ENCODE data around the gene CAPN5.

The CAPN5 gene

DNA sequence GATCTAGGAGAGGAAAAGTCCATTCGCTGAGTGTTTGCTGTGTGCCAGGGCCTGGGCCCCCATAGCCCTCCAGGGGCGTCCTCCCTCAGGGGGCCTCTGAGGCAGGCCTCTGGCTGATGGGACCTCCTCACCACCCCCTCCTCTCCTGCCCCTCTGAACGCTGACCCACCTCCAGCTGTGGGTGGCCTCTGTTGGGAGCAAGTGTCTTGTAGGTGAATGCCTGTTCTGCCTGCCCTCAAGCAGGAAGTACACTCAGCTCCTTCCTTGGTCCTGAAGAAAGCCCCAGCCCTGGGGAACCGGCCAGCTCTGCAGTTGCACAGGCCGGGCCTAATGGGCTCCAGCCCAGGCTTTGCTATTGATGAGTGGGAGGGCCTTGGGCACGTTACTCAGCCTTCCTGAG, 64.8 kb downstream of the CAPN5 start:
- Mint-ChIP-seq H3K4me1 (peaks cover 6% of the 10 kb centered on the region), H3K36me3 (ENCODE audit: insufficient read depth) (no peaks in the 10 kb centered on the region), H3K27me3 (no peaks in the 10 kb centered on the region), H3K27ac (ENCODE audit: low read depth) (peak overlapping the region; percentile 67), H3K4me3 (no peak overlapping the region), H3K9me3 (no peaks in the 10 kb centered on the region)
- DNase-seq (ENCODE audit: low spot score in 2 of 2) (no peak), ATAC-seq (replicated peaks; ENCODE audit: extremely low read depth, poor library complexity, severe bottlenecking) (no peak)

DNA sequence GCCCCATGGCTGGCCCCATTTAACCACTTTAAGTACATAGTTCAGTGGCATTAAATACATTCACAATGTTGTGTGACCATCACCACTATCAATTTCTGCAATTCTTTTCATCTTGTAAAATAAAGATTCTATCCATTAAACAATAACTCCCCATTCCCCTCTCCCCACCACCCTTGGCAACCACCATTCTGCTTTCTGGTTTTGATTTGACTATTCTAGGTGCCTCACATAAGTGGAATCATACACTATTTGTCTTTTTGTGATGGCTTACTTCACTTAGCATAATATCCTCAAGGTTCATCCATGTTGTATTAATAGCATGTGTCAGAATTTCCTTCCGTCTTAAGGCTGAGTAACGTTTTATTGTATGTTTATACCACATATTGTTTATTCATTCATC, 68.3 kb downstream of the CAPN5 start:
- Mint-ChIP-seq H3K4me3 (no peak overlapping the region), H3K36me3 (ENCODE audit: insufficient read depth) (no peaks in the 10 kb centered on the region), H3K27ac (ENCODE audit: low read depth) (no peak overlapping the region), H3K9me3 (no peaks in the 10 kb centered on the region), H3K4me1 (no peaks in the 10 kb centered on the region), H3K27me3 (no peaks in the 10 kb centered on the region)
- no peak for ATAC-seq (replicated peaks; ENCODE audit: extremely low read depth, poor library complexity, severe bottlenecking)
- no peak for DNase-seq (ENCODE audit: low spot score in 2 of 2)

DNA sequence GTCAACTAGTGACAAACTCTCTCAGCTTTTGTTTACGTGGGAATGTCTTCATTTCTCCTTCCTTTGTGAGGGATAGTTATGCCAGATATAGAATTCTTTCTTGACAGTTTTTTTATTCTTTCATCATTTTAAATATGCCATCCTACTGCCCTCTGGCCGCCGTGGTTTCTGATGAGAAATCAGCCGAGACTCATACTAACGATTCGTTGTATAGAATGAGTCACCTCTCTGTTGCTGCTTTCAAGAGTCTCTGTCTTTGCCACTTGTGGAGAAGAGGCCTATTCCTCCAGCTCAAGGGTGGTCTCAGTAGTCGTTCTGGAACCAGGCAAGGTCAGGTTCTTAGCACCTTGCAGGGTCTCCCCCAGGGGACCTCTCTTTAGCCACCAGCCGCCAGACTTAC, 69.3 kb downstream of the CAPN5 start:
- Mint-ChIP-seq H3K36me3 (ENCODE audit: insufficient read depth) (no peaks in the 10 kb centered on the region), H3K9me3 (no peaks in the 10 kb centered on the region), H3K27me3 (no peaks in the 10 kb centered on the region), H3K4me3 (no peak overlapping the region), H3K4me1 (no peaks in the 10 kb centered on the region), H3K27ac (ENCODE audit: low read depth) (no peak overlapping the region)
- ATAC-seq (replicated peaks; ENCODE audit: extremely low read depth, poor library complexity, severe bottlenecking) (no peak), DNase-seq (ENCODE audit: low spot score in 2 of 2) (no peak)

DNA sequence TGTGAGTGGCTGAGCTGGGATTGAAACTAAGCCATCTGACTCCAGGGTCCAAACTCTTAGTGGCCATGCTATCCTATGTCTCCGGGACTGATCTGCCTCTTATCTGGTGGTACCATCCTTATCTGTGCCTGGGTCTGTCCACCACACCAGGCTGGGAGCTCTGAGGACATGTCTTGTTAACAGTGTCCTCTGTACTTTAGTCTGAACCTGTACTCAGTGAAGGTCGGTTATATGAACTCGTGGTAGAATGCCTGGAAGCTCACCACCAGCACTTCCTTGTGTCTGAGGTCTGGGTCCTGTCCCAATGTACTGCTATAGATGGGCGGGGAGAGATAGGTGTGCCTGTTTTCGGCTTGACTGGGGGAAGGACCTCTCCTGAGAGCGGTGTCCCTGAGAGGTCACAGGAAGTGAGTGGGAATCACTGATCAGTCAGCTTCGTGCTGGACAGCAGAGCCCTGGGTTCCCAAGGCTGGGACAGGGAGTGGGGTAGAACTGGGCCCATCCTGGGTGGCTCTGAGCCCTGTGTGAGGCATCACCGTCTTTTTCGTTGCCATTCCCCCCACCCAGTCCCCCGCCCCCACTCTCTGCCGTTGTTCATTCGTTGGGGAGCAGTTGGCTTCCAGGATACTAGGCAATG, 70.1 kb downstream of the CAPN5 start:
- Mint-ChIP-seq H3K4me3 (no peak overlapping the region), H3K9me3 (no peaks in the 10 kb centered on the region), H3K36me3 (ENCODE audit: insufficient read depth) (no peaks in the 10 kb centered on the region), H3K4me1 (peaks cover 5% of the 10 kb centered on the region), H3K27me3 (no peaks in the 10 kb centered on the region), H3K27ac (ENCODE audit: low read depth) (no peak overlapping the region)
- ATAC-seq (replicated peaks; ENCODE audit: extremely low read depth, poor library complexity, severe bottlenecking) = no peak
- no peak for DNase-seq (ENCODE audit: low spot score in 2 of 2)

DNA sequence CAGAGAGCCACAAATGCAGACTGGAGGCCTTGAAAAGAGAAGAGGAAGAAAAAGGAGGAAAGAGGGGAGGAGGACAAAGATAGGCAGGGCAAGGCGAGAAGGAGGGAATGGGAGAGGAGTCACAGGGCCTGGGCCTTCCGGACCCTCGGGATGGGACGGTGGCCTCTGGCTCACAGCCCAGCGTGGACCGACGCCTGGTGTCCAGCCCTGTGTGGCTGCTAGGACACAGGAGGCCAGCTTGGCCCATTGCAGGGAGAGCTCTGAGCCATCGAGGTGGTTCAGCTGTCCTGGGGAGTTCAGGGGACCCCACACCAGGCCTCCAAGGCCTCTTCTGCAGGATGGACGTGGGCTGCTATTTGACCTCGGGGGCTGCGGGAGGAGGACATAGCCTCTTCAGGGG, 70.7 kb downstream of the CAPN5 start:
- ATAC-seq (replicated peaks; ENCODE audit: extremely low read depth, poor library complexity, severe bottlenecking) (no peak), DNase-seq (ENCODE audit: low spot score in 2 of 2) (no peak)
- H3K36me3 Mint-ChIP-seq (ENCODE audit: insufficient read depth) = no peaks in the 10 kb centered on the region
- peaks cover 10% of the 10 kb centered on the region for H3K4me1 Mint-ChIP-seq
- no peaks in the 10 kb centered on the region for H3K27me3 Mint-ChIP-seq
- H3K4me3 Mint-ChIP-seq = no peak overlapping the region
- H3K9me3 Mint-ChIP-seq = no peaks in the 10 kb centered on the region
- no peak overlapping the region for H3K27ac Mint-ChIP-seq (ENCODE audit: low read depth)

DNA sequence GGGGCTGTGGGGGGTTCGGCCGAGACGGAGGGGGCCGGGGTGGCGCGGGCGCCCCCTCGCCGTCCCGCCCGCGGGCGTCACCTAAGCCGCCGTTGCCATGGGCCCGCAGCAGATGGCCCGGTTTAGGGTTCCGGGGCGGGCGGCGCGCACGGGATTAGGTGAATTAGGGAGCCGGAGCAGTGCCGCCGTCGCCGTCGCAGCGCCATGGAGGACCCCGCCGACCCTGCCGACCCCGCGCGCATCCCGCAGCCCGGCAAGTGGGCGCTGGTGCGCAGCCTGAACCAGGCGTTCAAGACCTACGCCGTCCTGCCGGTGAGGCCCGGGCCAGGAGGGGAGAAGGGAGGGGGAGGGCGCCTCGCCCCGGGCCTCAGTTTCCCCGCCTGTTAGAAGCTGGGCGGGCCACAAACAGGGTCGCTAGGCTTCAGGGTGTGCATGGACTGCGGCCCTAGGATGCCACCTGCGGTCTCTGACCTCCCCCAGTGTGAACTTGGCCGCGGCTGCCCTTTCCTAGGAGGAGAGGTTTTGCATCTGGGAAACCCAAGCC, 71.4 kb downstream of the CAPN5 start:
- Mint-ChIP-seq H3K27ac (ENCODE audit: low read depth) (no peak overlapping the region), H3K4me1 (peaks cover 18% of the 10 kb centered on the region), H3K27me3 (no peaks in the 10 kb centered on the region), H3K36me3 (ENCODE audit: insufficient read depth) (no peaks in the 10 kb centered on the region), H3K4me3 (no peak overlapping the region), H3K9me3 (no peaks in the 10 kb centered on the region)
- ATAC-seq (replicated peaks; ENCODE audit: extremely low read depth, poor library complexity, severe bottlenecking) (no peak), DNase-seq (ENCODE audit: low spot score in 2 of 2) (no peak)

DNA sequence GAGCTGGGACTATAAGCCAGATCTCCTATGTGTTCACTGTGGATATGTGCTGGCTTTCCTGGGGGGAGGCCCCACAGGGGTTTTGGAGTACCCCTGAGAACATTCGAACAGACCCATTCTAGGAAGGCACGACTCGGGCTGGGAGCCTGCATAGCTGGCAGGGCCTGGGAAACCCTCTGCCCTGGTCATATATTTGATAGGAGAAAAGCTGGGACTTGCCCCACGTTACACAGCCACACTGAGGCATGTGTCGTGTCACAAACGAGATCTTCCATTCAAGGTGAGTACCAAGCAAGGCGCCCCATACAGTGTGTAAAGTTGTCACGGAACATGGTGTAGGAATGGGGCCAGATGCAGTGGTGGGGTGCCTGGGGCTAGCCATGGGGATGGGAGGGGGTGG, 72.4 kb downstream of the CAPN5 start:
- Mint-ChIP-seq H3K4me1 (peaks cover 24% of the 10 kb centered on the region), H3K4me3 (no peak overlapping the region), H3K27ac (ENCODE audit: low read depth) (peak overlapping the region; percentile 41), H3K36me3 (ENCODE audit: insufficient read depth) (no peaks in the 10 kb centered on the region), H3K27me3 (no peaks in the 10 kb centered on the region), H3K9me3 (no peaks in the 10 kb centered on the region)
- ATAC-seq (replicated peaks; ENCODE audit: extremely low read depth, poor library complexity, severe bottlenecking) = no peak
- DNase-seq (ENCODE audit: low spot score in 2 of 2) = no peak

DNA sequence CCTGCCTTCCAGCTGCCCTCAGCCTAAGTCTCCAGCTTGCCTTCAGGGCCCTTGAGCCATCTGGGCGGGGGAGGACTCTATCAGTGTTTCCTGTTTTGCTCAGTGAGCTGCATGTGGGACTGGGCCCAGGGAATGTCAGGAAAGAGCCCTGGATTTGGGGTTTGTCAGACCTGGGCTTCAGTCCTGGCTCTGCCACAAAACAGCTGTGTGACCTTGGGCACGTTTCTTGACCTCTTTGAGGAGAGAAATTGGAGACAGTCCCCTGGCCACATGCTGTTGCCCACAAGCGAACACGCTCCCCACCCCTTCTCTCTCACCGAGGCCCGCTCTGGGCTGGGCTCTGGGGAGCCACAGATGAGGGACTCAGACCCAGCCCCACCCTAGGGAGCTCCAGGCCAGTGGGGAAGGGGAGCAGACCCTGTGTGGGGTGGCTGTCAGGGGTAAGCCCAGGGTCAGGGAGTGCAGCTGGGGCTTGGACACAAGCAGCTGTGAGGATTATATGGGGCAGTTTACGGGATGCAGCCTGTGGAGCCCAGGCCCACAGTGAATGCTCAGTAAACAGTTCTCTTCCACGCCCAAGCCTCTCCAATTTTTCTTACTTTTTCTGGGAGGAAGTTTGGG, 73.6 kb downstream of the CAPN5 start:
- no peak for DNase-seq (ENCODE audit: low spot score in 2 of 2)
- Mint-ChIP-seq H3K4me1 (peaks cover 24% of the 10 kb centered on the region), H3K27ac (ENCODE audit: low read depth) (no peak overlapping the region), H3K9me3 (no peaks in the 10 kb centered on the region), H3K36me3 (ENCODE audit: insufficient read depth) (no peaks in the 10 kb centered on the region), H3K4me3 (no peak overlapping the region), H3K27me3 (no peaks in the 10 kb centered on the region)
- ATAC-seq (replicated peaks; ENCODE audit: extremely low read depth, poor library complexity, severe bottlenecking) = no peak

DNA sequence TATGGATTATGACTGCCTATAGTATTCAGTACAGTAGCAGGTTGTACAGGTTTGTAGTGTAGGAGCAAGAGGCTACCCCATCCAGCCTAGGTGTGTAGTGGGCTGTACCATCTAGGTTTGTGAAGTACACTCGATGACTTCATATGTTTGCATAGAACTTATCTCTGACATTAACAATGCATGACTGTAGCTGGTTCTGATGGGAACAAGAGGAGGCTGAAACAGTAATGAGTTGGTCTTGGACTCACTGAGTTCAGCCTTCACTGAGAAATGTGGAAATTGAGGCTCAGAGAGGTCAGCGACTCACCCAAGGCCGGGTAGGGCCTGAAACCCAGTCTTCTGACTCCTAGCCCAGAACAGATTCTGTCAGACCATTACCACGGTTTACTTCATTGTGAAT, 74.3 kb downstream of the CAPN5 start:
- Mint-ChIP-seq H3K36me3 (ENCODE audit: insufficient read depth) (no peaks in the 10 kb centered on the region), H3K9me3 (no peaks in the 10 kb centered on the region), H3K4me1 (peaks cover 24% of the 10 kb centered on the region), H3K27me3 (no peaks in the 10 kb centered on the region), H3K4me3 (no peak overlapping the region), H3K27ac (ENCODE audit: low read depth) (no peak overlapping the region)
- ATAC-seq (replicated peaks; ENCODE audit: extremely low read depth, poor library complexity, severe bottlenecking) = no peak
- no peak for DNase-seq (ENCODE audit: low spot score in 2 of 2)

DNA sequence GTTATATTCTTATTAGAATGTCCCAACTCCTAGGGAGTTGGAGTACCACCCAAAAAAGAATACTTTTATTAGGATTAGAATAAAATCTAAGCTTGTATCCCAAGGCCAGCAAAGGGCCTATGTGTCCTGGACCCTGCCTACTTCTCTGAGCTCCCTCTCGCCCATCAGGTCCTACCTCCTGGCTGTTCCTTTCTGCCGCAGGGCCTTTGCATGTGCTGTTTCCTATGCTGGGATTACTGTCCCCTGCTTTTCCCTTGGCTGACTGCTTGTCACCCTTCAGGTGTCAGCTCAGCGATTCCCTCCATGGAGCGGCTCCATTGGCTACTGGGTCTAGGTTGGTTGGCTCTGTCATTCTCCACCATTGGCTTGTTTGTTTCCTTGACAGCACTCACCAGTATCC, 74.7 kb downstream of the CAPN5 start:
- no peak for DNase-seq (ENCODE audit: low spot score in 2 of 2)
- no peaks in the 10 kb centered on the region for H3K36me3 Mint-ChIP-seq (ENCODE audit: insufficient read depth)
- no peaks in the 10 kb centered on the region for H3K27me3 Mint-ChIP-seq
- no peak overlapping the region for H3K4me3 Mint-ChIP-seq
- ATAC-seq (replicated peaks; ENCODE audit: extremely low read depth, poor library complexity, severe bottlenecking) = no peak
- peaks cover 24% of the 10 kb centered on the region for H3K4me1 Mint-ChIP-seq
- H3K9me3 Mint-ChIP-seq = no peaks in the 10 kb centered on the region
- no peak overlapping the region for H3K27ac Mint-ChIP-seq (ENCODE audit: low read depth)

DNA sequence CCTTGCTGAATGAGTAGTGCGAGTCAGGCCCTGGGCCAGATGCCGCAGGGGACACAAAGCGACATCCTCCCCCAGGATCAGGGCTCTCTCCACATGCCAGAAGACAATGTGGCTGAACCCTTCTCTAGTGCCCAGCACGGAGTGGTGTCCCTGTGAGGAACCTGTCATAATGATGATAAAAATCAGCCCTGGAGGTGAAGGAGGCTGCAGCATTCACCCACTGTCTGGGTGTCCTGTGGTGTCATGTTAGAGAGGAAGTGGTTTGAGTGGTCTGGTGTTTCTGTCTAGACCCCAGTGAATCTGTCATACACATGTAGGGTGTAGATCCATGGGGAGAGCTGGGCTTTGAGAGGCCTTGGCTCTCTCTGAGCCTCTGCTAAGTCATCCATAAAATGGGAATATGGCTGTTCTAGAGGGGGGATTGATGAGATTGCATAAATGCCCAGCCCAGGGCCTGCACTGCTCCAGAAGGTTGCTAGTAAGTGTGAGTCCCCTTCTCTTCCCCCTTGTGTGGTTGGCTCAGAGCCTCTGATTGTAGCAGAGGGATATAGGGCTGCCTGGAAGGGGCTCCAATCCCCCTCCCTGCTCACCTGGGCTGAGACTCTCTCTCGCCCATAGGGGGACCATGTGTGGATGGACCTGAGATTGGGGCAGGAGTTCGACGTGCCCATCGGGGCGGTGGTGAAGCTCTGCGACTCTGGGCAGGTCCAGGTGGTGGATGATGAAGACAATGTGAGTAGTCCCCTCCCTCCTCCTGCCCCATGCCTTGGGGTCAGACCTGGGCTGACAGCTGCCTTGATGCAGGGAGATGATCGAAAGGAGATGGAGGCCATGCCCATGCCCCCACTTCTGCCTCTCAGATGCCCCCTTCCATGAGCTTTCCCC, 75.6 kb downstream of the CAPN5 start:
- no peak overlapping the region for H3K27ac Mint-ChIP-seq (ENCODE audit: low read depth)
- DNase-seq (ENCODE audit: low spot score in 2 of 2) (peak in 1 of 2 donors; percentile 23), ATAC-seq (replicated peaks; ENCODE audit: extremely low read depth, poor library complexity, severe bottlenecking) (peak; percentile 92)
- peaks cover 24% of the 10 kb centered on the region for H3K4me1 Mint-ChIP-seq
- no peak overlapping the region for H3K4me3 Mint-ChIP-seq
- no peaks in the 10 kb centered on the region for H3K9me3 Mint-ChIP-seq
- H3K36me3 Mint-ChIP-seq (ENCODE audit: insufficient read depth) = no peaks in the 10 kb centered on the region
- H3K27me3 Mint-ChIP-seq = no peaks in the 10 kb centered on the region

DNA sequence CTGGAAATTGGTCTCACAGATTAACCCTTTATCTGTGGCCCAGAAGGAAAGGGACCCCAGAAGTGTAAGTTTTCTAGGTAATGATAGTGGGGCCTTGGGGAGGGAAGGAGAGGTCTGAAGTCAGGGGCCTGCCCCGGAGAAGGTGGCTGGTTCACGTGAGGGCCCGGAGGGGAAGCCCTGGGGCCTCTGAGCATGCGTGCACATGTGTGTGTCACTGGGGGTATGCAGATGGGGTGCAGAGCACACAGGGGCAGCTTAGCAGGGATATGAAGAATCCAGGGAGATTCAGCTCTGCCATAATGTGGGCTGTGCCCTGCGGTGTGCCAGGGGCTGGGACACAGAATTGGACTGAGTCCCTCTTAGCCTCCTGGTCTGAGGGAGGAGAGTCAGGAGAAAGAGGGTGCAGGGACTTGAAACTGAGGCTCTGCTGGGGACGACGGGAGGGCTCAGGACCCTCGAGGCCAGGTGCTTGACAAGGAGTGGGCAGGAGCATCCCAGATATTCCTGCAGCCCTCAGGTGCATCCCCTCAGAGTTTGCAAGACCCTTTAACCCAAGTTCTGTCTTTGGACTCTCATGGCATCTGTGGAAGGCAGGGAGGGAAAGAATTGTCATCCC, 76.7 kb downstream of the CAPN5 start:
- Mint-ChIP-seq H3K4me3 (no peak overlapping the region), H3K27me3 (no peaks in the 10 kb centered on the region), H3K36me3 (ENCODE audit: insufficient read depth) (no peaks in the 10 kb centered on the region), H3K27ac (ENCODE audit: low read depth) (no peak overlapping the region), H3K4me1 (peaks cover 31% of the 10 kb centered on the region), H3K9me3 (no peaks in the 10 kb centered on the region)
- no peak for DNase-seq (ENCODE audit: low spot score in 2 of 2)
- ATAC-seq (replicated peaks; ENCODE audit: extremely low read depth, poor library complexity, severe bottlenecking) = no peak
